Tibial artery (tissue), 4 donors: ENCODE measurements around the gene ZFP82.

Source experiments
- DNase-seq, 2 donors: peaks; one replicate each; pipeline ENCODE4 v3.0.0-alpha.2; 2019
- H3K27ac ChIP-seq, 2 donors: fragments of 200-600 bp; sonication (generic) in 1 of 2; 1 replicate in 1 of 2; 2 replicates in 1 of 2; pipeline ENCODE4 v1.5.1; 2018 to 2019; ENCODE audit warnings: mild to moderate bottlenecking in 1 of 2
- H3K27me3 ChIP-seq, 2 donors: fragments of 200-600 bp; sonication (generic) in 1 of 2; one replicate each; pipeline versions ENCODE4 v1.5.1 to v1.6.0; 2016 to 2019
- H3K36me3 ChIP-seq, 3 donors: fragments of 200-600 bp; sonication (generic) in 2 of 3; one replicate each; pipeline ENCODE4 v1.5.1; 2016 to 2019; ENCODE audit warnings: mild to moderate bottlenecking in 2 of 3
- H3K4me1 ChIP-seq, 4 donors: fragments of 200-600 bp; sonication (generic) in 2 of 4; 1 replicate in 3 of 4; 2 replicates in 1 of 4; pipeline ENCODE4 v1.5.1; 2016 to 2019
- H3K4me3 ChIP-seq, 2 donors: fragments of 200-600 bp; sonication (generic) in 1 of 2; 1 replicate in 1 of 2; 2 replicates in 1 of 2; pipeline ENCODE4 v1.5.1; 2018 to 2019; ENCODE audit warnings: mild to moderate bottlenecking in 2 of 2
- H3K9me3 ChIP-seq, 3 donors: fragments of 200-600 bp; sonication (generic) in 1 of 3; one replicate each; pipeline ENCODE4 v1.5.1; 2016 to 2019
- intact Hi-C: fragments of 100-400 bp; cut with DNase I; formaldehyde crosslinking; loops from one replicate; pipeline ENCODE4 v1.15.0; 2023; ENCODE audit warnings: low total_unique reads
- TF ChIP-seq, protein P1 (sequence below), 2 experiments: fragments of 200-600 bp in 1 of 2; fragments of 450-650 bp in 1 of 2; IDR thresholded peaks; one replicate each; pipeline ENCODE4 v1.5.1; 2017 to 2019; ENCODE audit warnings: antibody characterized with exemption in 2 of 2, mild to moderate bottlenecking in 1 of 2, moderate library complexity in 1 of 2

The ZFP82 gene

DNA sequence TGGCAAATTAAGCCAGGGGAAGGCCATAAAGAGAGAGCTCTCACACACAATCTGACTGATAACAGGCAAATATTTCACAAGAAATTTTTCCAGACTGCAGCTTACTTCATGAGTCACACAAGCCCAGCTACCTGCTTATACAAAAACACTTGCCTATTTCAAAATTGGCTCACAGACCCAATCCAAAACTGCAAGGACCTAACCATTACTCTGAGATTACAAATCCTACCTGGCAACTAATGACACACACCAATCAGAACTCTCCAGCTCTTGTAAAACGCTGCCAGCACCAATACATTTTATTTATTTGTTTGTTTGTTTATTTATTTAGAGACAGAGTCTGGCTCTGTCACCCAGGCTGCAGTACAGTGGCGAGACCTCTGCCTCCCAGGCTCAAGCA, 18.1 kb upstream of the ZFP82 start:
- Histone ChIP-seq H3K27ac (no peak overlapping the region), H3K9me3 (peaks cover 6 to 47% (median 24%) of the 10 kb centered on the region in 3 donors)

DNA sequence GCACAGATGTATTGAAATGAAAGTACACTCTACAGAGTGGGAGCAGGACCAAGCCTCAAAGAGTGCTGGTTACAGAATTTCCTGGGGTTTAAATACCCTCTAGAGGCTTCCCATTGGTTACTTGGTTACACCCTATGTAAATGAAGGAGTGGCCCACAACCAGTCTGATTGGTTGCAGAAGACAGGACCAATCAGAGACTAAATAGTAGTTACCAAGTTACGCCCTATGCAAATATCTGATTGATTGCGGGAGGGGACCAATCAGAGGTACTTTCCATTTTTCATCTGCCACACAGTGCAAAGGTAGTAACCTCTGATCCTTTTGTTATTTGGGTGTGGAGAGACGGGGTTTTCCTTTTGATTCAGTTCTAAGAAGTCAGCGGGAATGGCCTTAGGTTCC, 5.5 kb upstream of the ZFP82 start:
- Histone ChIP-seq H3K4me3 (no peak overlapping the region), H3K4me1 (peaks cover 0 to 10% (median 6%) of the 10 kb centered on the region in 4 donors), H3K27ac (no peak overlapping the region), H3K36me3 (no peaks in the 10 kb centered on the region), H3K27me3 (no peaks in the 10 kb centered on the region), H3K9me3 (no peaks in the 10 kb centered on the region)
- DNase-seq: no peak
- intact Hi-C loops: loop anchor here (10.0 kb wide), 1 partner anchor 61 kb away; the partner anchor contains the start of gene ZNF566
- TF ChIP-seq, protein P1, sequence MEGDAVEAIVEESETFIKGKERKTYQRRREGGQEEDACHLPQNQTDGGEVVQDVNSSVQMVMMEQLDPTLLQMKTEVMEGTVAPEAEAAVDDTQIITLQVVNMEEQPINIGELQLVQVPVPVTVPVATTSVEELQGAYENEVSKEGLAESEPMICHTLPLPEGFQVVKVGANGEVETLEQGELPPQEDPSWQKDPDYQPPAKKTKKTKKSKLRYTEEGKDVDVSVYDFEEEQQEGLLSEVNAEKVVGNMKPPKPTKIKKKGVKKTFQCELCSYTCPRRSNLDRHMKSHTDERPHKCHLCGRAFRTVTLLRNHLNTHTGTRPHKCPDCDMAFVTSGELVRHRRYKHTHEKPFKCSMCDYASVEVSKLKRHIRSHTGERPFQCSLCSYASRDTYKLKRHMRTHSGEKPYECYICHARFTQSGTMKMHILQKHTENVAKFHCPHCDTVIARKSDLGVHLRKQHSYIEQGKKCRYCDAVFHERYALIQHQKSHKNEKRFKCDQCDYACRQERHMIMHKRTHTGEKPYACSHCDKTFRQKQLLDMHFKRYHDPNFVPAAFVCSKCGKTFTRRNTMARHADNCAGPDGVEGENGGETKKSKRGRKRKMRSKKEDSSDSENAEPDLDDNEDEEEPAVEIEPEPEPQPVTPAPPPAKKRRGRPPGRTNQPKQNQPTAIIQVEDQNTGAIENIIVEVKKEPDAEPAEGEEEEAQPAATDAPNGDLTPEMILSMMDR (IDR thresholded peaks at IDR 0.05): no peak

More for the DNA sequence above, 18.1 kb upstream of the ZFP82 start:
- H3K4me3 ChIP-seq: no peak overlapping the region
- intact Hi-C loops: no loop called here
- no peaks in the 10 kb centered on the region for H3K27me3 ChIP-seq
- TF ChIP-seq, protein P1 (IDR thresholded peaks at IDR 0.05): no peak
- H3K4me1 ChIP-seq: no peaks in the 10 kb centered on the region
- no peaks in the 10 kb centered on the region for H3K36me3 ChIP-seq
- DNase-seq: no peak

DNA sequence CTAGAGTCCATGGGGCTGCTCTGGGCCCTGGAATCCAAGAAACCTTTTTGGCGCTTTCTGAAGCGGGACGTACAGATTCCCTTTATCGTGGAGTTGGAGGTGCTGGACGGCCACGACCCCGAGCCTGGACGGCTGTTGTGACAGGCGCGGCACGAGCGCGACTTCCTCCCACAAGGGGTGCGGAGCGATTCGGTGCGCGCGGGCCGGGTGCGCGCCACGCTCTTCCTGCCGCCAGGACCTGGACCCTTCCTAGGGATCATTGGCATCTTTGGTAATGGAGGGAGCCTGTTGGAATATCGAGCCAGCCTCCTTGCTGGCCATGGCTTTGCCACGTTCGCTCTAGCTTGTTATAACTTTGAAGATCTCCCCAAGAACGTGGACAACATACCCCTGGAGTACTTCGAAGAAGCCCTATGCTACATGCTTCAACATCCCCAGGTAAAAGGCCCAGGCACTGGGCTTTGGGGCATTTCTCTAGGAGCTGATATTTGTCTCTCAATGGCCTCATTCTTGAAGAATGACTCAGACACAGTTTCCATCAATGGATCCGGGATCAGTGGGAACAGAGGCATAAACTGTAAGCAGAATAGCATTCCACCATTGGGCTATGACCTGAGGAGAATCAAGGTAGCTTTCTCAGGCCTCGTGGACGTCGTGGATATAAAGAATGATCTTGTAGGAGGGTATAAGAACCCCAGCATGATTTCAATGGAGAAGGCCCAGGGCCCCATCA, 3.5 kb upstream of the ZFP82 start:
- no peak for DNase-seq
- intact Hi-C loops: loop anchor here (10.0 kb wide), 1 partner anchor 63 kb away; the partner anchor contains the start of gene ZNF566
- TF ChIP-seq, protein P1 (IDR thresholded peaks at IDR 0.05): no peak
- Histone ChIP-seq H3K36me3 (no peaks in the 10 kb centered on the region), H3K27ac (peak overlapping the region; percentile 73 to 75), H3K4me1 (peaks cover 0 to 19% (median 15%) of the 10 kb centered on the region in 4 donors), H3K9me3 (no peaks in the 10 kb centered on the region), H3K27me3 (no peaks in the 10 kb centered on the region), H3K4me3 (peak overlapping the region; percentile 55 to 66)

DNA sequence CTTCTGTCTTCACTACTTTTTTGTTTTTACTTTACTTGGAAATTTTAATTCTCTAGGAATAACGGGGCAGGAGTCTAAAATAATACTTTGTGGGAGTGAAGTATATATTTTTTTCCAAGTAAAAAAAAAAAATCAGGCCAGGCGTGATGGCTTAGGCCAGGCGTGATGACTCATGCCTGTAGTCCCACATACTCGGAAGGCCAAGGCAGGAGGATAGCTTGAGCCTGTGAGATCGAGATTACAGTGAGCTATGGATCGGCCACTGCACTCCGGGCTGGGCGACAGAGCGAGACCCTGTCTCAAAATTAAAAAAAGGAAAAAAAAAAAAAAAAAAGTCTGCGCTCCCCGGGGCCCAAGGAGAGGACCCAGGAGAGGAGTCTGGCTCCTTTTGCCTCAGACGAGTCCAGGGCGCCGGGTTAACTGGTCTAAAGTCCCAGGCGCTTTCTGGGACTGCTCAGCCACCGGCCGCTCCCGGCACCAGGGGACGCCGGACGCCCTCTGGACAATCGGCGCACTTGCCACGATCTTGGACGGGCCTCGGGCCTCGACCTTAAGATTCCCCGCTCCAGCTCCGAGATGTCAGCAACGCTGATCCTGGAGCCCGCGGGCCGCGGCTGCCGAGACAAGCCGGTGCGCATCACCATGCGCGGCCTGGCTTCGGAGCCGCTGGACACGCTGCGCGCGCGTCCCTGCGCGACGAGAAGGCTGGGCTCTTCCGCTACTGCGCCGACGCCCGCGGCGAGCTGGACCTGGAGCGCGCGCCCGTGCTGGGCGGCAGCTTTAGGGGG, 2.7 kb upstream of the ZFP82 start:
- TF ChIP-seq, protein P1 (IDR thresholded peaks at IDR 0.05): no peak
- DNase-seq: peak in 1 of 2 donors; percentile 64
- no peaks in the 10 kb centered on the region for H3K9me3 ChIP-seq
- H3K27me3 ChIP-seq: no peaks in the 10 kb centered on the region
- H3K27ac ChIP-seq: peak overlapping the region; percentile 73 to 75
- peaks cover 0 to 19% (median 15%) of the 10 kb centered on the region in 4 donors for H3K4me1 ChIP-seq
- peak overlapping the region; percentile 55 to 66 for H3K4me3 ChIP-seq
- no peaks in the 10 kb centered on the region for H3K36me3 ChIP-seq
- intact Hi-C loops: loop anchor here (10.0 kb wide), 1 partner anchor 64 kb away; the partner anchor contains the start of gene ZNF566

DNA sequence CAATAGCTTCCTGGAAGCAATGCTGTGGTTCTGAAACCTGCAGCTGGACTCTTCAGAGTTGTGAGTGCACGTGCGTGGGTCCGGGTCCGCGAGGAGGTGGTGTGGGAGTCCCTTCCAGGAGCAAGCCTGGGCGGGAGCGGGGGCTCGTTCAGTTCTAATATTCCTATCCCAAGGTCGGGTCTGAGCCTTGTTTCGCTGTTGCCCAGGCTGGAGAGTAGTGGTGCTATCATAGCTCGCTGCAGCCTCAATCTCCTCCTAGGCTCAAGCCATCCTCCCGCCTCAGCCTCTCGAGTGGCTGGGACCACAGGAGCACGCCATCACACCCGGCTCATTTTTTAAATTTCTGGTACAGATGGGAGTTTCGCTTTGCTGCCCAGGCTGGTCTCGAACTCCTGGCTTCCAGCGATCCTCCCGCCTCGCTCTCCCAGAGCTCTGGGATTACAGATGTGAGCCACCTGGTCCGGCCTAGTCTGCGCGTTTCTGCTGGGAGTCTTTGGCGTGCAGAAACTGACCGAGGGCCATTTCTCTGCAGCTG, 625 bp downstream of the ZFP82 start:
- Histone ChIP-seq H3K4me3 (peak overlapping the region; percentile 67 to 72), H3K4me1 (peaks cover 0 to 19% (median 15%) of the 10 kb centered on the region in 4 donors), H3K27me3 (no peaks in the 10 kb centered on the region), H3K27ac (peak overlapping the region; percentile 87 to 99), H3K9me3 (peaks cover 0 to 9% (median 0%) of the 10 kb centered on the region in 3 donors), H3K36me3 (peaks cover 0 to 6% (median 0%) of the 10 kb centered on the region in 3 donors)
- intact Hi-C loops: no loop called here
- no peak for DNase-seq
- TF ChIP-seq, protein P1 (IDR thresholded peaks at IDR 0.05): no peak
